Measurements from ENCODE around the gene CTCF.

Gene CTCF

DNA sequence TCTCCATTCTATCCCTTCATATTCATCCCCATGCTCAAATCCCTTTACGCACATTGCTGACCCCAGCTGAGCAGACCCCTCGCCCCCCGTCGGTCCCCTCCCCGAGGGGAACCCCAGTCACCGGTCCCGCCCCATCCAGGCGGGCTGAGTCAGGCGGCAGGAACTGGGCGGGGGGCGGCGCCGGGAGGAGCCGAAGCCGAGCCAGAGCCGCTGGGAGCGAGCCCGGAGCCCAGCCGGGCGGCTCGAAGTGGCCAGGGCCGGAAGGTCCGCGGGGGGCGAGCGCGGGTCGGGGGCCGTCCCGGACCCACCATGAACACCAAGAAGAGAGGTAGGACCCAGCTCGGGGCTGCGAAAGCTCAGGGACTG is 25.1 kb upstream of the CTCF start:
- DNase-seq: no peak

DNA sequence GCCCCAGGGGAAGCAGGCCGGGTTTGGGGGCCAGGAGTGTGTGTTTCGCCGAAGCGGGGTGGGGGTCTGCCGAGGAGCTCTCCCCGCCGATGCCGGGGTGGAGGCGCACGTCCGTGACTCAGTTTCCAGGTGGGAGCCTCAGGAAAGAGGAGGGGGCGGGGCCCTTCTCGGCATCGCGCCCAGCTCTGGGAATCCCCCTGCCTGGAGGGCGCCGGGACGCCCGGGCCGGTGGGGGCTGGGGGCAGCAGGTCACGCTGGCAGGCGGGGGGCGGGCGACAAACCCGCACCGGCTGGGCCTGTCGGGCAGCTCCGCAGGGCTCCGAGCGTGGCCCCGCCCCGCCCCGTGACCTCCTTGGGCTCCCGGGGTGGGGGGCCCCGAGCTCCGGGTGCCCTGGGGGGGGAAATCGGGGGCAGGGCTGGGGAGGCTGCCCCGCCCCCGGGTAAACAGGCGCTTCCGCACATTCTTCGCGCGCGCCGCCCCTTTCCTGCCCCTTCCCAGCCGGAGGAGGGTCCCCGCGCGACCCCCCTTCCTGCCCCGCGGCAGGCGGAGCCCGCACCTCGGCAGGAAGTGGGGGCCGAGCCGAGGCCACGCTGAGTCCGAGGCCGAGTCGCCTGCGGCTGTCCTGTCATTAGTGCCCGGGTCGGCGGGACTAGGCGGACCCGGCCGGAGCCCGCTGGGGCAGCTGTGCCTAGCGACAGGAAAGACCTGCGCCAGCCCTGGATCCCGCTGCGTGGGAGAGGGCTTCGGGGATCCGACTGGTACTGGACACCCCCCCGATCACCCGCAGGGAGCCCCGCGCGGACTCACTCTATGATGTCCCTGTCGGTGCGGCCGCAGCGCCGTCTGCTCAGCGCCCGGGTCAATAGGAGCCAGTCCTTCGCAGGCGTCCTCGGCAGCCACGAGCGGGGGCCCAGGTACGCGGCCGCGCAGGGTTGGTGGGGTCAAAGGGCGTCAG is 24.4 kb upstream of the CTCF start:
- no peak for DNase-seq

DNA sequence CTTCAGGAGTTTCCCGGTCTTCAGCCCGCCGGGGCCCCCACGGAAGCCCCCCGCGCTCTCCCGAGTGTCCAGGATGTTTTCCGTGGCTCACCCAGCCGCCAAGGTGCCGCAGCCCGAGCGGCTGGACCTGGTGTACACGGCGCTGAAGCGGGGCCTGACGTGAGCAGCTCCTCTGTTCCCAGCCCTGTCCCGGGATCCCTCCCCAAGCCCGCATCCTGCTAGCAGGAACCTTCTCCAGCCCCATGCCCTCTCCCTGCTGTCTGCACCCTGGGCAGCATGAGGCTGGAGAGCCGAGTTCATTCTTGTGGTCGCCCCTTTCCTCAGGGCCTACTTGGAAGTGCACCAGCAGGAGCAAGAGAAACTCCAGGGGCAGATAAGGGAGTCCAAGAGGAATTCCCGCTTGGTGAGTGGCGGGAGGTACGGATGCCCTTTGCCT is 23.6 kb upstream of the CTCF start:
- no peak for DNase-seq

DNA sequence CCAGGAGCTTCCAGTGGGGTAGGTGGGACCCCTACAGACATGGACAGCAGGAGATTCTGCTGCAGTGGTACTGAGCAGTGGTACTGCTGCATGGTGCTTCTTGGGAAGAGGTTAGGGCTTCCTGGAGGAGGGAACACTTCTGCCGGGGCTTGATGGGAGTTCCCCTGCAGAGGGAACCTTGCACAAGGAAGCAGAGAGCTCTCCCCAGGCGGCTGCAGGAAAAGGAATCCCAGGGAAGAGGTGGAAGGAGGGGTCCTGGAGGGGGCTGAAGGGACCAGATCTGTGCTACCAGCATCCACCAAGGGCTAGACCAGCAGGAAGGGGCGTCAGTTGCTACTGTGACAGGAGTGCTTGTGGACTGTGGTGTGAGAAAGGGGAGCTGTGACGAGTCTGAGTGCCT is 23.1 kb upstream of the CTCF start:
- no peak for DNase-seq

DNA sequence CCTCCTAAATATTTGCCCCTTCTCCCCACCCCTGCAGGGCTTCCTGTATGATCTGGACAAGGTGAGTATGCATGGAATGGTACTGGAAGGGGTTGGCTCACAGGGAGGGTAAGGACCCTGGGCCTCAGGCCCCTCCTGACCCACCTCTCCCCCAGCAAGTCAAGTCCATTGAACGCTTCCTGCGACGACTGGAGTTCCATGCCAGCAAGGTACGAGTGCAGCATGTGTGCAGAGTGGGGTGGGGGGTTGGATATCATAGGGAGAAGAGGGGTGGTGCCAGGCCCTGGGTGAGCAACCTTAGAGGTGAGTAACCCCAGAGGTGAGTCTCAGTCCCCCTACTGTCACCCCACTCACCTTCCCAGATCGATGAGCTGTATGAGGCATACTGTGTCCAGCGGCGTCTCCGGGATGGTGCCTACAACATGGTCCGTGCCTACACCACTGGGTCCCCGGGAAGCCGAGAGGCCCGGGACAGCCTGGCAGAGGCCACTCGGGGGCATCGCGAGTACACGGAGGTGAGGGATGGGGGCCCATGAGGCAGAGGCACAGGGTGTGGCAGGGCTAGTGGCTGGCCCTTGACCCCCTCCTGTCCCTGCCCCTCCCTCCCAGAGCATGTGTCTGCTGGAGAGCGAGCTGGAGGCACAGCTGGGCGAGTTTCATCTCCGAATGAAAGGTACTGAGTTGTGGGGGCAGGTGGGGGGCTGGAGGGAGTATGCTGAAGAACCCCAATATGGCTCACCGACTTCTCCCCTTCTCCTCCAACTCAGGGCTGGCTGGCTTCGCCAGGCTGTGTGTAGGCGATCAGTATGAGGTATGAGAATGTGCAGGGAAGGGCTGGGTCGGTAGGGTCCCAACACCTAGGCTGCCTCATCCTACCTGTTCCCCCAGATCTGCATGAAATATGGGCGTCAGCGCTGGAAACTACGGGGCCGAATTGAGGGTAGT is 22.4 kb upstream of the CTCF start:
- no peak for DNase-seq

DNA sequence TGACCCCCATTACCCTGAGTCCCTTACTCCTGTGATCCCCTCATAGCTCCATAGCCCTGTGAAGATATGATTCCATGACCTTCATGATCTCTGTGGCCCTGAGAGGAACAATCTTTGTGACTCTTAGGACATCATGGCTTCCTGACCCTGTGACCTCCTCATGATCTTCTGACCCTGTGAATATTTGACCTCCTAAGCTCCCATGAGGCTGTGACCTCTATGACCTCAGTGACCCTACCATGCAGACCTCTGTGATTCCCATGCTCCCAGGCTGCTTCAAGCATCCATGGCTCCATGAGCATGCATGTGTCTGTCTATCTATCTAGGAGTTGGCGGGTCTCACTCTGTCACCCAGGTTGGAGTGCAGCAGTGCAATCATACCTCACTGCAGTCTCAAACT is 21.6 kb upstream of the CTCF start:
- DNase-seq: no peak

DNA sequence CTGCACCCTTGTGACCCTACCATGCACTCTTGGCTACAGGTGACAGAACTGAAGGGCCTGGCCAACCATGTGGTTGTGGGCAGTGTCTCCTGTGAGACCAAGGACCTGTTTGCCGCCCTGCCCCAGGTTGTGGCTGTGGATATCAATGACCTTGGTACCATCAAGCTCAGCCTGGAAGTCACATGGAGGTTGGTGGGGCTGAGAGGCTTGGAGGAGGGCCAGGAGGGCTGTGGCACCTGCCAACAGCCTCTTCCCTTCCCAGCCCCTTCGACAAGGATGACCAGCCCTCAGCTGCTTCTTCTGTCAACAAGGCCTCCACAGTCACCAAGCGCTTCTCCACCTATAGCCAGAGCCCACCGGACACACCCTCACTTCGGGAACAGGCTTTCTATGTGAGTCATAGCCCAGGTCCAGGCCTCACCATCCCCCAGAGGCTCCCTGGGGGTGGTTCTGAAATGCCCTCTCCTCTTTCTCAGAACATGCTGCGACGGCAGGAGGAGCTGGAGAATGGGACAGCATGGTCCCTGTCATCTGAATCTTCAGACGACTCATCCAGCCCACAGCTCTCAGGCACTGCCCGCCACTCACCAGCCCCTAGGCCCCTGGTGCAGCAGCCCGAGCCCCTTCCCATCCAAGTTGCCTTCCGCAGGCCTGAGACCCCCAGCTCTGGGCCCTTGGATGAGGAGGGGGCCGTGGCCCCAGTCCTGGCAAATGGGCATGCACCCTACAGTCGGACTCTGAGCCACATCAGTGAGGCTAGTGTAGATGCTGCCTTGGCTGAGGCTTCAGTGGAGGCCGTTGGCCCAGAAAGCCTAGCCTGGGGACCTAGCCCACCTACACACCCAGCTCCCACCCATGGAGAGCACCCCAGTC is 20.7 kb upstream of the CTCF start:
- no peak for DNase-seq

DNA sequence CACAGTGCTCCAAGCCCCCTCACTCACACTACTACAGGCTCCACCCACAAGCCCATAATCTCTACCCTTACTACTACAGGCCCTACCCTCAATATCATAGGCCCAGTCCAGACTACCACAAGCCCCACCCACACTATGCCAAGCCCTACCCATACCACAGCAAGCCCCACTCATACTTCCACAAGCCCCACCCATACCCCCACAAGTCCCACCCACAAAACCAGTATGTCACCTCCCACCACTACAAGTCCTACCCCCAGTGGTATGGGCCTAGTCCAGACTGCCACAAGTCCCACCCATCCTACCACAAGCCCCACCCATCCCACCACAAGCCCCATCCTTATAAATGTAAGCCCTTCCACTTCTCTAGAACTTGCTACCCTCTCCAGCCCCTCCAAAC is 19.9 kb upstream of the CTCF start:
- DNase-seq: no peak

DNA sequence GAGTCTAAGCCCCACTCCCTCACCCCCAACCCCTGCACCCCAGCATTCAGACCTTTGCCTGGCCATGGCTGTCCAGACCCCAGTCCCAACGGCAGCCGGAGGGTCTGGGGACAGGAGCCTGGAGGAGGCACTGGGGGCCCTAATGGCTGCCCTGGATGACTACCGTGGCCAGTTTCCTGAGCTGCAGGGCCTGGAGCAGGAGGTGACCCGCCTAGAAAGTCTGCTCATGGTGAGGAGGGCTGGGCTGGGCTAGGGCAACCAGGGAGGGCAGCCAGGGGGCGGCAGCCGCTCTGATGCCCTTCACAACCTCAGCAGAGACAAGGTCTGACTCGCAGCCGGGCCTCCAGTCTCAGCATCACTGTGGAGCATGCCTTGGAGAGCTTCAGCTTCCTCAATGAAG is 19.3 kb upstream of the CTCF start:
- no peak for DNase-seq

DNA sequence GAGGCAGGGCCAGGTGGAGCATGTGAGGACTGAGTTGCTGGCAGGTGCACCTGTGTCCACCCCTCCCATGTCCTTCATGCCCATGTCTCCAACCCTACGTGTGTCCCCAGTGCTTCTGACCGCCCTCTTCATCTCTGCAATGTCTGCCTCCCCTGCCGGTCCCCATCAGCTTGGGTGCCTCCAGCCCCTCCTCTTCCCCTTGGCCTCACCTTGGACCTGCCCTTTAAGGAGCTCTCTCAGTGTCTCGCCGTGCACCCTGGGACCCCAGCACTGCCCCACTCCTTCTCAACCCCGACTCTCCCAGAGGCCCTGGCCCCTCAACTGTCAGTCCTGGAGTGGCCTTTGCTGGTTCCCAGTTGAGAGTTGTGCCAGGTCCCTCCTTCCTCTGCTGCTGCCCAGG is 18.7 kb upstream of the CTCF start:
- DNase-seq: no peak

DNA sequence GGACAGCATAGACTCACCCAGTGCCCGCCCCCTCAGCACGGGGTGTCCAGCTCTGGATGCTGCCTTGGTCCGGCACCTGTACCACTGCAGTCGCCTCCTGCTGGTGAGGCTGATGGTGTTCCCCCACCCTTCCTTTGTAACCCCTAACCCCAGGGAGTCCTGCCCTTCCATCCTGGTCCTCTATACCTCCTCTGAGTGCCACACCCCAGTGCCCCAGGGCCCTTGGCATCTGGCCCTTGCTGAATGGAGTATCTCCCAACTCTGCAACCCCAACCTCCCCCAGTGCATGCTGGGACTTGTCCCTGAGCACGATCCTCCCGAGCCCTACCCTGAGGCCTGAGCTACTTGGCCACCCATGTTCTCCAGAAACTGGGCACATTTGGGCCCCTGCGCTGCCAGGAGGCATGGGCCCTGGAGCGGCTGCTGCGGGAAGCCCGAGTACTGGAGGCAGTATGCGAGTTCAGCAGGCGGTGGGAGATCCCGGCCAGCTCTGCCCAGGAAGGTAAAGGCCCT is 17.9 kb upstream of the CTCF start:
- no peak for DNase-seq

DNA sequence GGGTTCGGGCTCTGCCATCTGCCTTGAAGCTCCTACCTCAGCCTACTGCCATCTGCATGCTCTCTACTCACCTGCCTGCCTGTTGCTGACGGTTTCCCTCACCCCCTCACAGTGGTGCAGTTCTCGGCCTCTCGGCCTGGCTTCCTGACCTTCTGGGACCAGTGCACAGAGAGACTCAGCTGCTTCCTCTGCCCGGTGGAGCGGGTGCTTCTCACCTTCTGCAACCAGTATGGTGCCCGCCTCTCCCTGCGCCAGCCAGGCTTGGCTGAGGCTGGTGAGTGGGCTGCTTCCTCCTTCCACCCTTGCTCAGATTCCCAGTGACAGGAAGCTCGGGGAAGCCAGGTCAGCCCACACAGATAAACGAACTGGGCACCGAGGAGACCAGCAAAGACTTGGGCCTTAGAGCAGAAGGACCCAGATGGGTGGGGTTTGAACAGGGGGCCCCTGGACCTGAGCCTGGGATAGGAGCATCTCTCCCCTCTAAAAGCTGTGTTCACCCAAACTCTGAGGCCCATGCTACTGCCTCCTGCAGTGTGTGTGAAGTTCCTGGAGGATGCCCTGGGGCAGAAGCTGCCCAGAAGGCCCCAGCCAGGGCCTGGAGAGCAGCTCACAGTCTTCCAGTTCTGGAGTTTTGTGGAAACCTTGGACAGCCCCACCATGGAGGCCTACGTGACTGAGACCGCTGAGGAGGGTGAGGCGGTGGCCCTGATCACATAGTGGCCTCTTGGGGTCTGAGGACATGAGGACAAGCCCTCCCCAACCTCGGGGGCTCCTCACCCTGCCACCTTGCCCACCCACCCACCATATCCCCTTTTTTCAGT is 17.3 kb upstream of the CTCF start:
- no peak for DNase-seq

DNA sequence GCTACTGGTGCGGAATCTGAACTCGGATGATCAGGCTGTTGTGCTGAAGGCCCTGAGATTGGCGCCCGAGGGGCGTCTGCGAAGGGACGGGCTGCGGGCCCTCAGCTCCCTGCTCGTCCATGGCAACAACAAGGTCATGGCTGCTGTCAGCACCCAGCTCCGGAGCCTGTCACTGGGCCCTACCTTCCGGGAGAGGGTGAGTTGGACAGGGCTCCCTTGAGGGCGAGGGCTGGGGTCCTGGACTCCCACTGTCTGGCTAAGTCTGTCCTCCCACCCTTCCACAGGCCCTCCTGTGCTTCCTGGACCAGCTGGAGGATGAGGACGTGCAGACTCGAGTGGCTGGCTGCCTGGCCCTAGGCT is 16.7 kb upstream of the CTCF start:
- no peak for DNase-seq

DNA sequence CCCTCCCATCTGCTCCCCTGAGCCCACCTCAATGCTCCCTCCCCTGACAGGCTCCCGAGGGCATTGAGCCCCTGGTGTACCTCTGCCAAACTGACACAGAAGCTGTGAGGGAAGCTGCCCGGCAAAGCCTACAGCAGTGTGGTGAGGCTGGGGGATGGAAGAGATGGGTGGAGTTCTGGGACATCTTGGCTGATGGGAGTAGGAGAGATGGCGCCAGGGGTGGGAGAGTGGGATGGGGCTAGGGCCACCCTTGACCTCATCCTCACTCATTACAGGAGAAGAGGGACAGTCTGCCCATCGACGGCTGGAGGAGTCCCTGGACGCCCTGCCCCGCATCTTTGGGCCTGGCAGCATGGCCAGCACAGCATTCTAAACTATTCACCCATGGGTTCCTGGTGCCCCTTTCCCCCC is 16.2 kb upstream of the CTCF start:
- no peak for DNase-seq

DNA sequence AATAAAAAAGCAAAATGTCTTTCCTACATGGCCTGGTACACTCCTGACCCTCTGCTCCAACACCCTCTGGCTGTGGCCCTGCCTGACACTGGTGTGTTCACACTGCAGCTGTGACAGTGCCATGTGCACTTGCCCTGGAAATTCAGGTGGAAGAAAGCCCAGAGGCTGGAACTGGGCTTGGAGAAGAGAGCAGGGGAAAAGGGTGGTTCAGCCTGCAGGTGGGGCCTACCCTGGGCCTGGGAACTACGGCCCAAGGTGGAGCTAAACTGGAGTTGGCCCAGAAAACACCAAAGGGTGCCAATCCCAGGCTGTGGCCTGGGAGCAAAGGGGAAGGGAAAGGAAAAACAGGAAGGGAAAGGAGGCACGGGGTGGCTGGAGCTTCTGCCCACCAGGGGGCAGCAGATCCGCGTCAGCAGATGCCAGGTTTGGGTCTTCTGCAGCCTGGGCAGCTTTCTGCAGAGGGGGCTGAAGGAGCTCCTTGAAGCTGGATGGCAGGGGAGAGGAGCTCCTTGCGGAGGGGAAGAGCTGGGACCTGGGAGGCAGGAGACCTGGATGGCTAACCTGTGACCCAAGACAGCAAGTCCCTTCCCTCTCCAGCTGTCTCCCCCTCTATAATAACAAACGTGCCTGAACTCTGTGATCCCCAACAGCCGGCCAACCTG is 15.4 kb upstream of the CTCF start:
- DNase-seq: no peak

DNA sequence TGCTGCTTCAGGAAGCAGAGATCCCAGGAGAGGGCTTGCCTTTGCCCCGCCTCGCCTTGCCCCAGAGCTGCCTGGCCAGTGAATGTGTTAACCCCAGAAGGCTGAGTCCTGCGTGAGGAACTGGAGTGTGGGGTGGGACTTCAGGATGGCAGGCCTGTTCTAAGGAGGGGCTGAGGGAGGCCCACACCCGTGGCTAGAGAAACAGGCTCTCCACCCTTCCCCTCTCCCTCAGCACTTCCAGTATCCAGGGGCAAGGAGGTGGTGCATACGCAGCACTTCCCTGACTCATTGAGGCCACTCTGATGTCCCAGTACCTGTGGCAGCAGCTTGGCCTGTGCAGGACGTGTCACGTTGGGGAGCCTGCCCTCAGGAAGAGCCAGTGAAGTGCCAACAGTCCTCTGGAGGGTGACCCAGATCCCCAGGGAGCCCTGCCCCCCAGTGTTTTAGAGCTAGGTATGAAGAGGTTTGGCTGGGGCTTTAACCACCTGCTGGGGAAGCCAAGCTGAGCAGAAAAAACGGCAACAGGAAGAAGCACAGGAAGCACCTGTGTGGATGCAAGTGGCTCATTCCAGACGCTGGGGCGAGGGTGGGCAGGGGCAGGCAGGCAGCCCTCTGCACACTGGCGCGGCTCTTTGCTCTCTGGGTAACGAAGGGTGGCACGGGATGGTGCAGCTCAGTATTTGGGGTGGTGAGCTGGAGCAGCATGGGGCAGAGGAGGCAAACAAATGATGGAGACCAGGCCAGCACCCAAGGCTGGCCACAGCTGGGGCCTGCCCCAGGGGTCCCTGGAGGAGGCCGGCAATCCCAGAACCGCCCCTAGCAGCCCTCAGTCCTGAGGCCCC is 14.7 kb upstream of the CTCF start:
- DNase-seq: peak; percentile 52

DNA sequence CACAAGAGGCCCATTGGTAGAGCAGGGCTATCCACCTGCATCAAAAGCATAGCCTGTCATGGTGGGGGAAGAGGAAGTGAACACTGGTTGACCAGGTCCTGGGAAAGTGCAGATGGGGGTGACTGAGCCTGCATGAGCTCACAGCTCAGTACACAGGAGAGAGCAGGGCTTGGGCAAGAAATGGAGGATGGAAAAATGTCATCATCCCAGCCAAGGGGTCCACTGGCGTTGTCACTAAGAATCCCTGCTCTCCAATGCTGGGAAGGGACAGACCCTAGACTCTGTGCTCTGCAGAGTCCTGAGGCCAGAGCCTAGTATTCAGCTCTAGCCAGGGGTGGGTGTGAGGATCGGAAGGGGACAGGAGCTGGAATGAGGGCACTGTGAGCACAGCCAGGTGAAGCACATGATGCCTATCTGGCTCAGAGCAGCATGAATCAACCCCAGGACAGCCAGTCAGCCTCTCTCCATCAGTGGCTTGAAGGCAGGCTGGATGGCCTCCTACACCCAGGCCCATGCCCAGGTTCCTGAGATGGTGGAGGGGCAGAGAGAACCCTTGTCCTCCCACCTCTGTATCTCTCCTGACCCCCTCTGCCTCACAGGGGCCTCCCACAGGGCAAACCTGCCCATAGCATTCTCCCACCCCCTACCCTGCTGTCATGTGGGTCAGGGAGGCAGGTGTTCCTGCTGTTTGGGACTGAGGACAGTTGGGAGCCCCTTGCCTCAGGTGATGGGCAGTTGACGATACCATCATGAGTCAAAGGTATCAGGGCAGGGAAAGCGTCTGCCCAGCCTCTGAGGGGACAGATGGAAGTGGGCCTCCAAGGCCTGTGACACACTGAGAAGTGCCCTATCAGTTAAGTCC is 13.8 kb upstream of the CTCF start:
- no peak for DNase-seq

DNA sequence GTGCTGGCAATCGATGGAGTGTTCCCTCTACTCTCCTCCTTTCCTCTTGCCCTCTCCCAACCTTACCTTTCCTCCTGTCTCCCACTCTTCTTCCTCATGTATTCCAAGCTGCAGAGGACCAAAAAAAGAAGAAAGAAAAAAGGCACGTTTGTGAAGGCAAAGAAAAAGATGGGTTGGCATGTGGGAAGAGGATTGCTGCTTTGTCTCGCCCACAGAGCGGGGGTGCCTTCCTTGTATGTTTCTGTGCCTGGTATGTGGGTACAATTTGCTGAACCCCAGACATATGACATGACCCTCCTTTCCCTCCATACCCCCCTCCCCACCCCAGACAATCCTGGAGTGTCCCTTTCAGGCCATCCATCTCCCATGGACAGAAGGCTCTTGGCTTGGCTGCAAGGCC is 13.1 kb upstream of the CTCF start:
- no peak for DNase-seq

DNA sequence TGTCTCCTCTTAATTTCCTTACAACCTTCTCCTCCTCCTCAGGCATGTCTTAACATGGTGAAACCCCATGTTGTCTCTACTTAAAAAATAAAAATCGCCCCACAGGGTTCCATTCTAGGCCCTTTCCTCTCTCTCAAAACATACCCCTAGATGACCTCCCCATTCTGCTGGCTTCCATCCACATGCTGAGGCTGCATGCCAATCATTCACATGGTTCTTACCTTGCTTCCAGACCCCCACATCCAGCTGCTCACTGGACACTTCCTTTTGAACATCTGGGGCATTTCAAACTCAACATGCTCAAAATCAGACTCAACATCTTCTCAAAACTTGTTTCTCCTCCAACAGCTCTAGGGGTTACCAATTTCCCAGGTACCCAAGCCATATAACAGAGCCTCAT is 12.4 kb upstream of the CTCF start:
- no peak for DNase-seq

Data from NCI-H1436 treated with DMSO at 0.1 percent for 48 hours (cell line).